ENCODE results near the gene SPATA21.

The SPATA21 gene

GRCh38 chr1:16383888-16384287 is 53.3 kb downstream of the SPATA21 start:
- Histone ChIP-seq H3K36me3 (ENCODE audit: low read length) (no peaks in the 10 kb centered on the region), H4K20me1 (ENCODE audit: low read depth, low read length) (peaks cover 24% of the 10 kb centered on the region; the same call in 1 of the 2 replicates), H3K79me2 (ENCODE audit: insufficient read depth, low read length) (peaks cover 98% of the 10 kb centered on the region)

GRCh38 chr1:16380868-16381267 is 56.4 kb downstream of the SPATA21 start:
- H4K20me1 ChIP-seq (ENCODE audit: low read depth, low read length): peaks cover 21% of the 10 kb centered on the region

More at GRCh38 chr1:16383888-16384287, 53.3 kb downstream of the SPATA21 start:
- Histone ChIP-seq H3K4me2 (ENCODE audit: low read depth, low read length, poor library complexity, severe bottlenecking) (no peak overlapping the region), H3K9me3 (ENCODE audit: insufficient read depth, low read length) (no peaks in the 10 kb centered on the region), H3K9me2 (replicated peaks; ENCODE audit: insufficient read depth, low read length) (no peaks in the 10 kb centered on the region), H2AFZ (ENCODE audit: low read depth, low read length, severe bottlenecking) (no peak overlapping the region), H3K27ac (ENCODE audit: low read depth, low read length) (no peak overlapping the region), H3K4me3 (ENCODE audit: insufficient read depth, low read length, poor library complexity, severe bottlenecking) (no peak overlapping the region), H3F3A (ENCODE audit: insufficient read depth) (no peaks in the 10 kb centered on the region), H3K27me3 (ENCODE audit: low read length) (no peaks in the 10 kb centered on the region), H3K9ac (ENCODE audit: low read length) (no peak overlapping the region)
- TF ChIP-seq EZH2phosphoT487 (conservative IDR thresholded peaks at IDR 0.05; ENCODE audit: low read length): no peak
- TF ChIP-seq CTCF (IDR thresholded peaks at IDR 0.05; ENCODE audit: insufficient read depth, low read length, poor library complexity, severe bottlenecking): no peak

GRCh38 chr1:16378443-16378842 is 58.8 kb downstream of the SPATA21 start:
- Histone ChIP-seq H3K9ac (ENCODE audit: low read length) (no peak overlapping the region), H3F3A (ENCODE audit: insufficient read depth) (peaks cover 3% of the 10 kb centered on the region; the same call in 1 of the 2 replicates), H3K27ac (ENCODE audit: low read depth, low read length) (no peak overlapping the region), H3K27me3 (ENCODE audit: low read length) (no peaks in the 10 kb centered on the region), H3K9me2 (replicated peaks; ENCODE audit: insufficient read depth, low read length) (no peaks in the 10 kb centered on the region), H3K4me3 (ENCODE audit: insufficient read depth, low read length, poor library complexity, severe bottlenecking) (no peak overlapping the region), H2AFZ (ENCODE audit: low read depth, low read length, severe bottlenecking) (no peak overlapping the region), H3K79me2 (ENCODE audit: insufficient read depth, low read length) (peaks cover 99% of the 10 kb centered on the region), H3K4me2 (ENCODE audit: low read depth, low read length, poor library complexity, severe bottlenecking) (no peak overlapping the region), H4K20me1 (ENCODE audit: low read depth, low read length) (peaks cover 19% of the 10 kb centered on the region), H3K9me3 (ENCODE audit: insufficient read depth, low read length) (no peaks in the 10 kb centered on the region), H3K36me3 (ENCODE audit: low read length) (no peaks in the 10 kb centered on the region)
- no peak for TF ChIP-seq EZH2phosphoT487 (conservative IDR thresholded peaks at IDR 0.05; ENCODE audit: low read length)
- no peak for TF ChIP-seq CTCF (IDR thresholded peaks at IDR 0.05; ENCODE audit: insufficient read depth, low read length, poor library complexity, severe bottlenecking)

More at GRCh38 chr1:16380868-16381267, 56.4 kb downstream of the SPATA21 start:
- no peak for TF ChIP-seq EZH2phosphoT487 (conservative IDR thresholded peaks at IDR 0.05; ENCODE audit: low read length)
- TF ChIP-seq CTCF (IDR thresholded peaks at IDR 0.05; ENCODE audit: insufficient read depth, low read length, poor library complexity, severe bottlenecking): no peak
- no peaks in the 10 kb centered on the region for H3K27me3 ChIP-seq (ENCODE audit: low read length)
- no peaks in the 10 kb centered on the region for H3K36me3 ChIP-seq (ENCODE audit: low read length)
- H3F3A ChIP-seq (ENCODE audit: insufficient read depth): no peaks in the 10 kb centered on the region
- no peak overlapping the region for H2AFZ ChIP-seq (ENCODE audit: low read depth, low read length, severe bottlenecking)
- H3K27ac ChIP-seq (ENCODE audit: low read depth, low read length): no peak overlapping the region
- H3K4me2 ChIP-seq (ENCODE audit: low read depth, low read length, poor library complexity, severe bottlenecking): no peak overlapping the region
- peaks cover 98% of the 10 kb centered on the region for H3K79me2 ChIP-seq (ENCODE audit: insufficient read depth, low read length)
- H3K9me3 ChIP-seq (ENCODE audit: insufficient read depth, low read length): no peaks in the 10 kb centered on the region
- H3K9ac ChIP-seq (ENCODE audit: low read length): no peak overlapping the region
- no peaks in the 10 kb centered on the region for H3K9me2 ChIP-seq (replicated peaks; ENCODE audit: insufficient read depth, low read length)
- H3K4me3 ChIP-seq (ENCODE audit: insufficient read depth, low read length, poor library complexity, severe bottlenecking): no peak overlapping the region
